Fibroblast of skin of left quadriceps (primary cell): ENCODE measurements around the gene MTA2.
"Not testable (repeated sequence)": the region's sequence is repeated elsewhere in the genome, so short reads cannot be mapped to it uniquely, and the experiment has no call there.

Experiments used
- DNase-seq, 2 experiments: peaks; one replicate each; pipeline ENCODE4 v3.0.0-alpha.2; 2013; ENCODE audit warnings: low read depth in 2 of 2

MTA2 gene

DNA sequence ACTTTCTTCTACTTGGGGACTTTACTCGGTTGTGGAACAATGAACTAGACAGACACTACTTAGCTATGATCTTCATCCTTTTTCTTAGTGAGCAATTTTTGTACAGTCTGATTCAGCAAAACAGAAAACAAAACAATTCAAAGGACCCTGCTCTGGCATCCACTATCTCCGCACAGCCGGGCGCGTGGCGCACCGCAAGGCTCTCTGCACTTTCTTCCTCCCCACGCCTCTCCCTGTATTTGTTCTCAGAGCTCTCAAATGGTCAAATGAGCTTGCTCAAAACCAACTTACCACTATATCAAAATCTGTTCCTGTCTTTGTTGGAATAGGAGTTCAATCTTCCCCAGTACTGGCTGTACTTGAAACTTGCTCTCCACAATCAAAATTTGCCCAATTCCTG is 35.4 kb downstream of the MTA2 start:
- DNase-seq, result no peak

DNA sequence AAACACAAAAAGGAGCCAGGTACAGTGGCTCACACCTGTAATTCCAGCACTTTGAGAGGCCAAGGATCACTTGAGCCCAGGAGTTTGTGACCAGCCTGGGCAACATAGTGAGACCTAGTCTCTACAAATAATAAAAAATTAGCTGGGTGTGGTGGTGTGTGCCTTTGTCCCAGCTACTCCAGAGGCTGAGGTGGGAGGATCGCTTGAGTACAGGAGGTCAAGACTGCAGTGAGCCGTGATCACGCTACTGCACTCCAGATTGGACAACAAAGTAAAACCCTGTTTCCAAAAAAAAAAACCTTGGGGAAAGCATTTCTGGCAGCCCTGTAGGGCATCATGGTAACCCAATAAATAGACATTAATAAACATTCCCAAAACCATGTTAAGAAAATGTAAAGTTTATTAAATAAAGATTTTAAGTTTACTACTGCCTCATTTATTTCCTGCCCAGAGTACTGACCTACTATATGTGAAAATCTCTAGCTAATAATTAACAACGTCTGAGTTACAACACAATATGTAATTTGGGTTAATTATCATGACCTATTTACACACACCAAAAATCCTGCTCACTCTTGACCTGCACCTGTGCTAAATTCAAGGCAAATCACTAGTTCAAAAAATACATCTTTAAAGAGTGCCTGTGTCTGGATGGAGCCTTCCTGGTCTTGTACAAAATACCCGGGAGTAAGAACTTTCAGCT is 36.4 kb downstream of the MTA2 start:
- DNase-seq, result no peak

DNA sequence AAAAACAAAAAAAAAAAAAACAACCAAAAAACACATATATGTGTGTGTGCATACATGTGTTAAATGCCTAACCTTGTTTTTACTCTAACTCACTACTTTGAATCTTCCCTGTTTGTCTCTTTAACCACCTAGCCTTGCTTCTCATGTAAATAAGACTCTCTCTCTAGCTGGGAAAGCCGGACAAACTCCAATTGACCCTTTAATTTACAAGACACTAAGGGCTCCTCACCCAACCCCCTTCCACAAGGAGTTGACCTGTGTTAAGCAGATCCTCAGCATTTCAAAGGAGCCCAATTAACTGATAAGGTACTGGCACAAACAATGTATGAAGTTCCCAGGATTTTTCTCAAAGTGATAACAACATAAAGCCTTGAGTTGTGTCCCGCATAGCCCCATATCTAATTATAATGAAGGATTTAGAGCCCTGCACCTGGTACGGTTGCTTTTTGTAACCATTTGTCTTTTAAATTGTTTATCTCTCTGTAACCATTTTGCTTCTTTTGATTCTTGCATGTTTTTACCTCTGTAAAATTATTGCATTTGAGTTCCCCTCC is 39.9 kb downstream of the MTA2 start:
- DNase-seq, result not testable (repeated sequence)

DNA sequence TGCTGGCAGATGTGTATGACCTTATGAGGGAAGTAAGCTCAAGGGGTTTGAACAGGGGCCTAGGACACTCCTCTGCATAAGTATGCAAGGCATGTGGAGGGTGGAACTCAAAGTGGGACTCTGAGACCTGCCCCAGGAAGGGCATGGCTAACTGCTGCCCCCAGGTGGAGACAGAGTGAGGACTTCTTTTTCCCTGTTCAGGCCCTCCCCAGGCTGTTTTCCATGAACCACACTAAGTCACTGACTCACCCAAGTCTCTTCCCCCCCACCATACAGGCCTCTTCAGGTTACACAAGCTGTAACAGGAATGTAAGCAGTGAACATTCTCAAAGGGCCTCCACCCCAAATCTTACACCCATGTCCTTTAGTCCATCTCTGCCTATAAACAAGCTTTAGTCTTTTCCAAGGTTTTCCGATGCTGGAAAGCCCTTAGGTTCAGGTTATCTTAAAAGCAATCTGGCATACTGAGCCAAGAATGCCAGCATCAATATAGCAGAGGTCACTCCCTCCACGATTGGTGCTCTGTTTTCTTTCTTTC is 41.0 kb downstream of the MTA2 start:
- peak; percentile 94 to 95 for DNase-seq

DNA sequence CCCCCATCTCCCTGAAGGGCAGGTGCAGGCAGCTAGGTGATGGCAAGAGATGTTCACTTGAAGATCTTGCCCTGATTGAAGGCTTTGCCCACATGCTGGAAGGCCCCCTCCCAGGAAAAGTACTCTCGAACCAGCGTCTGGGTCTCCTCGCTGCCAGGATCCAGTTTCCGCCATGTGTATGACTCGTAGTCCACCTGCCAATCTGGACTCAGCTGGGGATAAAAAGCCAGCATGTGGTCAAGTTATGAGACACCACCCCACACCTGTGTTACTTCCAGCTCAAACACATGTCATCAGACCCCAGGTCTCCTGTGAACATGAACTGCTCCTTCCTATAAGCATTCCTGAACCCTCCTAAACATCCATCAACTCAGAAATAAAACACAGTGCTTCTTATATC is 42.0 kb downstream of the MTA2 start:
- not testable (repeated sequence) for DNase-seq

DNA sequence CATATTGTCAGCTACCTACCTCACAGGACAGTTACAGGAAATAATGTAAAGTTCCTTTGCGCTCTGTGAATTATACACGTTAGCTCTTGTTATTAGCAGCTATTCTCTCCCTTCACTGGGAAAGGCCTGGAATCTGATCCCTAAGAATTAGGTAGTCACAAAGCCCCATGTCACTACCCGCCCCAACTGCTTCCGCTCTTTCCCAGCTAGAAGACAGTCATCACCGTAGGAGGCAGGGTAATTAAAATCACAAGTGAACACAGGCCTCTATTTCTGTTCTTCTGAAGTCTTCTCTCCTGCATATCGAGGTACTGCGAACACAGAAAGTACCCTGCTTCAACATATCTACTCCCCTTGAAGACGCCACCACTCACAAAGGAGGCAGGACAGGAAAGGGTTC is 42.5 kb downstream of the MTA2 start:
- no peak for DNase-seq

DNA sequence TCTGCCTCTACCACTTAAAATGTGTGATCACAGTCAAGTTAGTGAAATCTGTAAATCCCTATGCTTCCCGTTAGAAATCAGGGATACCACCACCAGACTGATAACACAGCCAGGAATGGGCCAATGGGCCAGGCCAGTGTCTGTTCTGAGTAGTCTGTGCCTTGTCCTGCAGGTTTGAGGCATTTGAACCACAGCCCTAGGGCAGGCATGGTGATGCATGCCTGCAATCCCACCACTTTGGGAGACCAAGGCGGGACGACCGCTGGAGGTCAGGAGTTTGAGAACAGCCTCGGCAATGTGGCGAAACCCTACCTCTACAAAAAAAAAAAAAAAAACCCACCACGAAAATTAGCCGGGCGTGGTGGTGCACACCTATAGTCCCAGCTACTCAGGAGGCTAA is 43.0 kb downstream of the MTA2 start:
- no peak for DNase-seq

DNA sequence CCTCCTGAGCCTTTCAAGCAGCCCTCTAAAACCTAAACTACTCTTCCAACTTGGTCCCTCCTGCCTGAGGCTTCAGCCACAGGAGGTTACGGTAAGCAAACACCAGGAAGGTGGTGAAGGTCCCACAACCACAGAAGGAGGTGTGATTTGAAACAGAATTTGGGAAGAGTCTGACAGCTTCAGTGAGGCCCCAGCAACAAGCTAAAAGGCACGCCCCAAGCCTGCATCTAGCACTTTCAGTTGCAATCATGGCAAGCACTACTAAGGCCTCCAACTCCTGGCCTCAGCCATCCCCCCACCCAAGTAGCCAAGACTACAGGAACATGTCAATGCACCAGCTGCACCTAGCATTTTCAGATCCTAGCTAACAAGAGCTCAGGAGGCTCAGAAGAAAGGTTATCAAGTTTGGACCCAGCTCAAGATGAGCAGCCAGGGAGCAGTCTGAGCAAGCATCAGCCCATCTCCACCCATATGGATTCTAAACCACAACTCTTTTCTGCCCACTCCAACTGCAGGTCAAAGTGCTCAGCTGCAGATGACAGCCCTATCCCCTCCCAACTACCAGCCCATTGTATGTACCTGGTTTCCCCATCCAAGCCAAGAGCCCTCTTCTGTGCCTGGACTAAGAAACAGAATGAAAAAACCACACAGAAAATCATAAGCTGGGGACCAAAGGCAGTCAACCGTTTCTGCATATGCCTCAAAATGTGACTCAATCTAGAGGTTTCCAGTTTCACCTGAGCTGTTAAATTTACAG is 44.6 kb downstream of the MTA2 start:
- no peak for DNase-seq

DNA sequence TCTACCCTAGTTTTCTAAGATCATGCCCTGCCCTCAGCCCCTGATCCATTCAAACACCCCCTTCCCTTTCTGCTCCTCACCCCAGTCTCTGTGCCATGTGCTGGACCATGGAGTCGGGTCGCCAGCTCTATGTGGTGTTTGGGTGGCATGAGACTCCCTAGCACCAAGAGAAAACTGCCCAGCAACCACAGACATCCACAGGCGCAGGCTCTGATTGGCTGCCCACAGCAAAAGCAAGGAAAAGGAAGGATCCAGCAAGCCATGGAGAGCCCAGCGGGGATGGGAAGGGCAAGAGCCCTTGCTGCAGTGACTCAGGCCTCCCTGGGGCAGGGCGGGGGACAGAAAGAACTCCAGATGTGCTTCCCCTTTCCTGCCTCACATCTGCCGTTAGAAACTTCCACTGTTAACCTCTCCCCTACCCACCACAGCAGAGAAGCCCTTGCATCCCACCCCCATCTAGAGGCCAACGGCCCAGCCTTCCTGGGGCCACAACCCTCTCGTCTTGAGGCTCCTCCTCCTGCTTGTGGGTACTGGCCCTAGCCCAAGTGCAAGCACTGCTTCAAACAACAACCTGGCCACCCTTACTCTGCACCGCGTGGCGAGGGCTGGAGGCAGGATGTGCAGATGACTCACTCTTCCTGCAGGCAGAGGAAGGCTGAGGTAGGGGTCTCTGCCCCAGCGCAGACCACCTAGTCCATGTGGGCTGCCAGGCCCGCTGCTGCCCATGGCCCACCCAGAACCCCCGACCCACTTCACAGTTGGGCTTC is 45.4 kb downstream of the MTA2 start:
- peak; percentile 85 for DNase-seq

DNA sequence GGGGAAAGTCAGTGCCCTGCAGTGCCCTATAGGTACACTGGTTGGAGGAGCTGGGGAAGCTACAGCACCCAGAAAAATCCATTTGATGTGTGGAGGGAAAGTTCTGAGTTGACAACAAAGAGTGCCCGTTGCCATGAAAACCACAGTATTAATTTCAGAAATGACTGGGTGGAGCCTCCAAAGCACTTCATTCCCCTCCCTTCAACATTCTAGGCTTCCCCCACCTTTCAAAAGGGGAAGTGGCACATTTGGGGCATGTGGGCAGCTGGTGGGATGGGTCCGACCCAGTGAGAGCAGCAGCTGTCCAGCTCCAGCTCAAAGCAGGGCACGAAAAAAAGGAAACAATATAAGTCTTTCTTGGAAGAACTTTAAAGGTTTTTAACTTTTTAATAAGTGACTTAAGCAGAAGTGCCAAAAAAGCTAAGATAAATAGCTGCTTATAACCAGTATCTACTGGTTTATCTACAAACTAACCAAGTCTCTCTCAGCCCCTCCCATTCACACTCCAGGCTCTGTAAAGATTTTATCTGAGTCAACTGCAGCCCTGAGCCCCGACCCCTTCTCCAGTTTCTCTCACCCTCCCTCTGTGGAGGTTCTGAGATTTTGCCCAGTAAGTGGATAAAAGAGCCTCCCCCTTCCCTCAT is 46.1 kb downstream of the MTA2 start:
- no peak for DNase-seq

DNA sequence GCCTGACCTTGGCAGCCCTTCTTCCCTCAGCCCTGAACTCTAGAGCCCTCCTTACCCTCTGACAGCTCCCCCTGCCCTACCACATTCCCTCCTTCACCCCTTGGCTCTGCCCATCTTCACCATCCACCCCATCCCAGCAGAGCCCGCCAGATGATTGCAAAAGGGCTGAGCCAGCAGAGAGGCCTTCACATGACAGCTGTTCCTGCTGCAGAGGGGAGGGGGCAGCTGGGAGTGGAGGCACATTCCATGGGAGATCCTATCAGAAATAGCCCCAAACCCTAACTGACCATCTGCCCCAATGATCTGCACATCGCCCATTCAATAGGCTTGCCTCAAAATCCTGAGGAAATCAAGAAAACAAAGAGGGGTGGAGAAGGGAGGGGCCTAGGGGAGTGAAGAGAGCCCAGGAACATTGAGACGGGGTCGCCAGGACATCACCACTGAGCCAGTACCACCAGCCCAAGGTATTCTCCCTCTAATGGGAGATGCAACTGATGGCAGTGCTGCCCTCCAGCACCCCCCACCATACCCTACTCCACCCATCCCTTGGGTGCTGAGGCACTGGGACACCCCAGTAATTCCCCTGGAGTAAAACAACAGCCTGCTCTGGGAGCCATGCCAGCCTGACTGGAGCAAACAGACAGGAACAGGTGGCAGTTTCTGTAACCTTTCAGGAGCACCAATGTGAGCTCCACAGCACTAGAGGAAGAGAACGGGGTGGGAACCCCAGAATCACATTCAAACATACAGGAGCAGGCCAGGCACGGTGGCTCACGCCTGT is 47.1 kb downstream of the MTA2 start:
- no peak for DNase-seq

DNA sequence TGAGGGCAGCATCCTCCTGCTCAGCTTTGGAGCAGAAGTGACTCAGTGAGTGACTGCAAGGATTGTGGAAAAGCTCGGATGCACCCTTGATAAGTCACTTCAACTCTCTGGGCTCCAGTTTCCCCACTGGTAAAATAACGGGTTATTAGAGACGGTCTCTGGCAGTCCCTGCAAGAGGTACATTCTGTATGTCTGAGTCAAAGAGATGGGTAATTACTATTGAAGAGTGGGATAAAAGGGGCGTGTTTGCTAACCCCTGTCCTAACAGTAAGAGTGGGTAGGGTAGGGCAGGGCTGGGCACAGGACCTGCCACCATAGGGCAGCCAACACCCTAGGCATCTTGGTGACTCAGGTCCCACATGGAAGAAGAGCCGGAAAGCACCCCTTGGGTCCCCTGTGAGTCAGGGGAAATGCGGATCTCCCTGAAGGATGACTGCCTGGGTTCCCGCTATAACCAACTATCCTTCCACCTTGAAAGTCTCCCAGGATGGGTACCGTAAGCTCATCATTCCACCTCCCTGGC is 47.8 kb downstream of the MTA2 start:
- peak; percentile 56 to 63 for DNase-seq

DNA sequence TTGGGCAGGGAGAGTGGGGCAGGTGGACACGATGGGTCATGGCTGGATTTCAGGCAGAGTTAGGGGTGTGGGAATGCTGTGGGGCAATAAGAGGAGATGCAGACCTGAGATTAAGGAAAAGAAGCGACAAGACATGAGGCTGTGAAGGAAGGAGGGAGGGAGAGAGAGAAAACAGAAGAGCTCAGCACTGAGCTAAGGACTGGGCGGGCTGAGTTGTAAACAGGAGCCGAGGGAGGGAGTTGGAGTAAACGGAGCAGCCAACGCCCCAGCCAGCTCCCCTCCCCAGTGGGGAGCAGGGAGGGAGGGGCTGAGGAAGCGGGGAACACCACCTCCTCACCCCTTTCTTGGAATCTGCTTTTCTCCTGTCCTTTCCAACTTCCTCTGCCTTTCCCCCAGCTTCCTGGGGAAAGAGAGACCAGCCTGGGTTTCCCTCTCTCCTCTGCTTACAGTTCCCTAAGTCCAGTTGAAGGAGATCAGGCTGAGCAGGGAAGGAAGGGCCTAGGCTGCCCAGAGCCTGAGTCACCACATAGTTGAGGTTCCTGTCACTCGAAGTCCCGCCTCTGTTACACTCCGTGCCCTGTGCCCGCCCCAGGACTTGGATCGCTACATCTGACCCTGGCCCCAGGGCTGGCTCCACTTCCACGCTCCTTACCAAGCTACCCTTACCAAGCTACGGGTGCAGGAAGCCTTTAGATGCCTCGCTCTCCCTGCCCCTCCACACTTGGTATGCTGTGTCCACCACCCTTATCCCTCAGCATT is 48.4 kb downstream of the MTA2 start:
- peak; percentile 81 to 82 for DNase-seq

DNA sequence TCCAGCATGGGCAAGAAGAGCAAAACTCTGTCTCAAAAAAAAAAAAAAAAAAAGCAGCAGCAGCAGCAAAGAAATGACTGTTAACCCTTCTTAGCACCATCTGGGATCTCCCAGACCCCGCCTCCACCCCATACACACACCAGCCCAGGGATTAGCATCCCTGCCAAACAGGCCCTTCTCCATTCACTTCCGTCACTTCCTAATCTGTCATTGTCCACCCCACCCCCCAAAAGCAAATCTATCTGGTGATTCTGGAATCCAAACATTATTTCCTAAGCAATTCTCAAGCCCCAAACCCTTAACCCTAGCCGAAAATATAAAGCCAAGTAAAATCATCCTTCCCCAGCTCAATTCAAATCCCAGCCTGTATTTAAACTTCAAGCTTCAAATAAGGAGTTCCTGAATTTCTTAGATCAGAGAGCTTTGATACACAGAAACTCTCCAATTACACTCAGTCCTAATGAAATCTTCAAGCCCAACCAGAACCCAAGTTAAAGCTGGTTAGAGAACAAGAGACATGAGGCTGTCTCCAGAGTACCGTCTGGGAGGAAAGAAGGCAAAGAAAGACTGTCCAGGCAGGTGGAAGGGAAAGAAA is 49.1 kb downstream of the MTA2 start:
- DNase-seq, result no peak

DNA sequence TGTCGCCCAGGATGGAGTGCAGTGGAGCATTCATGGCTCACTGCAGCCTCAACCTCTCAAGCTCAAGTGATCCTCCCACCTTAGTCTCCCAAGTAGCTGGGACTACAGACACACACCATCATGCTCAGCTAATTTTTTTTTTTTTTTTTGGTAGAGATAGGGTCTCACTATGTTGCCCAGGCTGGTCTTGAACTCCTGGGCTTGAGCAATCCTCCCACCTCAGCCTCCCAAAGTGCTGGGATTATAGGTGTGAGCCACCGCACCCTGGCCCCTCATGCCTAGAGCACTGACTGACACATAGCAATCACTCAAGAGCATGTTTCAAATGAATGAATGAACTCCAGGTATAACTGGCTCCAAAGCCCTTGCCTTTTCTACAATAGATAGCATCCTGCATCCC is 51.2 kb downstream of the MTA2 start:
- DNase-seq, result not testable (repeated sequence)

DNA sequence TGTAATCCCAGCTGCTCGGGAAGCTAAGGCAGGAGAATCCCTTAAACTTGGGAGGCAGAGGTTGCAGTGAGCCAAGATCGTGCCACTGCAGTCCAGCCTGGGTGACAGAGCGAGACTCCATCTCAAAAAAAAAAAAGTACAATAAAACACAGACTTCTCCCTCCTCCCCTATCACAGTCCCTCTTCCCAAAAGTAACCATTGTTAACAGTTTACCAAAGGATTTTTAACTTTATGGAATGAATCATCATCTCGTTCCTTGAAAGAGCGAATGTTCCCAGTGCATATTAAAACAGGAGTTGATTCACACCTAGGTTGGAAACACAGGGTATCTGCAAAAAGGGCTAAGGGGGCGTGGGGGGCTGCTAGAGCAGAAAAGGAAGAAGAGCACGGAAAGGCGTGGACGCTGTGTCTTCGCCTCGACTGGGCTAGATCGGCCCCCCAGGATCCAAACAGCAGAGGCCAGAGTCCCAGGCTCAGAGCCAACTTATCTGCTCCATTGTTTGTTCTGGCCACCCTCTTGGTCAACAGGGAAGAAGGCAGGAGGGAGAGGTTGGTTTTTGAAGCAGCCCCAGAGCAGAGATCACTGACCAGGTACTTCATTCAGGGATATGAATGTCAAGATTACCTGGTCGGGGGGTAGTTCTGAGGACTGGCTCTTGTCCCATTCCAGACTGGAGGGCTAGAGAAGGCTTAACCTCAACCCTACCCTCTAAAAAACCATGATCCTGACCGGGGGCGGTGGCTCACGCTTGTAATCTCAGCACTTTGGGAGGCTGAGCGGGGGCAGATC is 52.9 kb downstream of the MTA2 start:
- no peak for DNase-seq

DNA sequence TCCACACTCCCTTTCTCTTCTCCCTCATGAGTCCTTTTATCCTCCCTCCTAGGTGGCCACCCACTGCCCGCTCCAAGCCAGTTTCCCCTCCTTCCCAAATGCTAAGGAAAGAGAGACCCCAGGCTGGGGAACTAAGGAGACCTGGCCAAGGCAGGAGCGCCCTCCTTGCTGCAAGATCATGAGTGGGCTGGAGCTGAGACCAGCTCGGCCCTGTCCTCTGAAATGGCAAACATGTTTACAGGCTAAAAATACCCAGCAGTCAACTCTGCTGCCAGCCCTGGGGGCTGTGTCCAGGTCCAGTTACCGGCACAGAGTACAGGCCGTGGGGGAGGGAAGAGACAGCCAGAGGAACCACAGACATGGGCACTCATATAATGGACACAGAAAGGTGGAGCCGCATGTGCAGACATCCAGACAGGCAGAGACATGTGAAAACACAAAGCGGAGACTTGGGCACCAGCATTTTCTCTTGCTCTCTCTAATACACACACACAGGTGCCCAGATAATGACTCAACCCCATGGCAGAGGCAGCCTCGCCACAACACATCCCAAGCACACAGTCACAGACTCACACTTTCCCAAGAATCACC is 53.9 kb downstream of the MTA2 start:
- DNase-seq, result no peak

DNA sequence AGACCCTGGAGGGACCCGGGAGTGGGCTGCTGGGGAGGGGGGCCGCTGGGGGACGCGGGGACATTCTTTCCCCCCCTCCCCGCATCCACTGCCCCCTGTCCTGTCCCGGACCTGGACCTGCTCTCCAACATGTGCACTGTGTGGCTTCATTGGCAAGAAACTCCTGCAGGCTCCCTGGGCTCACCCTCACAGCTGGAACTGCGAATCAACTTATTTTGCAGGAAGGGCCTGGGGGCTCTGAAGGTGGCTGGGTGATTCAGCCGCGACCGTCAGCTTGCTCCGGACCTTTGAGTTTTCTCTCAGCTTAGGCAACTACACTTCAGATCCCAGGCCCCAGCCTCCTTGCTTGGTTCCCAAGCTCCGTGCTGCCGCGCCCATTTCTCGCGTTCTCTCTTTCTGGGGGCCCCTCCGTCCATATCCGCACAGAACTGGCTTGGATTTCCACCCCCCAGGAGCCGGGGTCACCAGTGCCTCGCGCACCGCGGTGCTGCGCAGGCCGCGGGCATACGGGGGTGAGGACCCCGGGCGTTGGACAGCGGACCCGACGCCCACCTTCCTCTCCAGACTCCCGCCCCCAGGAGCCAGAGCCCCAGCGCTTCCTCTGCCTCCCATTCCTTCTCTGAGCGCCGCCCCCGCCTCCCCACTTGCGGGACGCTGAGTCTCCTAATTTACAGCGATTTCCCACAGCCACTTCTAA is 54.6 kb downstream of the MTA2 start:
- no peak for DNase-seq
